Loucy (cell line): ENCODE results near the gene DOCK3.

Source experiments
- H2AFZ ChIP-seq: fragments of 200-600 bp; sonication (generic); 2 replicates; pipeline ENCODE4 v1.6.0; 2016; ENCODE audit warnings: antibody characterized with exemption, mild to moderate bottlenecking, low read length, moderate library complexity
- H3F3A ChIP-seq: fragments of 200-600 bp; 2 replicates; pipeline ENCODE4 v1.6.0; 2016; ENCODE audit warnings: antibody characterized with exemption, low read depth, mild to moderate bottlenecking
- H3K27me3 ChIP-seq: fragments of 200-600 bp; sonication (generic); 2 replicates; pipeline ENCODE4 v1.6.1; 2014; ENCODE audit warnings: low read length, mild to moderate bottlenecking; ENCODE audit not compliant: insufficient read depth, poor library complexity, severe bottlenecking
- H3K36me3 ChIP-seq: fragments of 200-600 bp; sonication (generic); 2 replicates; pipeline ENCODE4 v1.6.1; 2016; ENCODE audit warnings: low read length; ENCODE audit not compliant: insufficient read depth
- H3K4me1 ChIP-seq: fragments of 200-600 bp; sonication (generic); 2 replicates; pipeline ENCODE4 v1.5.1; 2014; ENCODE audit warnings: low read length, mild to moderate bottlenecking; ENCODE audit not compliant: insufficient read depth, poor library complexity, severe bottlenecking
- H3K4me2 ChIP-seq: fragments of 200-600 bp; sonication (generic); 2 replicates; pipeline ENCODE4 v1.6.0; 2014; ENCODE audit warnings: antibody characterized with exemption, low read length, low read depth, mild to moderate bottlenecking; ENCODE audit not compliant: poor library complexity, severe bottlenecking
- H3K4me3 ChIP-seq: fragments of 200-600 bp; sonication (generic); 2 replicates; pipeline ENCODE4 v1.5.1; 2014; ENCODE audit warnings: low read length, mild to moderate bottlenecking, mixed read lengths; ENCODE audit not compliant: poor library complexity, severe bottlenecking
- H3K79me2 ChIP-seq: fragments of 200-600 bp; sonication (generic); 2 replicates; pipeline ENCODE4 v1.6.1; 2014; ENCODE audit warnings: low read length; ENCODE audit not compliant: insufficient read depth
- H3K9ac ChIP-seq: fragments of 200-600 bp; sonication (generic); 2 replicates; pipeline ENCODE4 v1.6.0; 2014; ENCODE audit warnings: mild to moderate bottlenecking, low read depth, low read length, moderate library complexity; ENCODE audit not compliant: poor library complexity, severe bottlenecking
- H3K9me2 ChIP-seq: fragments of 200-600 bp; sonication (generic); replicated peaks from 2 replicates; pipeline ENCODE4 v1.6.1; 2016; ENCODE audit warnings: low read depth, low read length, mixed read lengths
- H3K9me3 ChIP-seq: fragments of 200-600 bp; sonication (generic); 2 replicates; pipeline ENCODE4 v1.6.1; 2014; ENCODE audit warnings: mild to moderate bottlenecking, antibody characterized with exemption, low read length, low read depth; ENCODE audit not compliant: insufficient read depth
- H4K20me1 ChIP-seq: fragments of 200-600 bp; sonication (generic); 2 replicates; pipeline ENCODE4 v1.6.0; 2014; ENCODE audit warnings: antibody characterized with exemption, low read length, mild to moderate bottlenecking; ENCODE audit not compliant: insufficient read depth, poor library complexity, severe bottlenecking
- EZH2phosphoT487 ChIP-seq: fragments of 200-600 bp; IDR thresholded peaks from 2 replicates; pipeline ENCODE4 v1.6.1; 2018; ENCODE audit warnings: antibody characterized with exemption, mild to moderate bottlenecking, moderate library complexity, borderline replicate concordance
- TF ChIP-seq, protein P1 (sequence below): fragments of 200-600 bp; sonication (generic); conservative IDR thresholded peaks from 2 replicates; pipeline ENCODE4 v1.5.1; 2014; ENCODE audit warnings: mild to moderate bottlenecking, antibody characterized with exemption, low read length

DOCK3 gene

GRCh38 chr3:50657816-50658215 lies 16.9 kb upstream of the DOCK3 start:
- H3K27me3 ChIP-seq = no peaks in the 10 kb centered on the region
- no peaks in the 10 kb centered on the region for H4K20me1 ChIP-seq
- H3K79me2 ChIP-seq = no peaks in the 10 kb centered on the region
- no peaks in the 10 kb centered on the region for H3K9me2 ChIP-seq
- H3K36me3 ChIP-seq = no peaks in the 10 kb centered on the region
- no peak overlapping the region for H3K9ac ChIP-seq
- H3K9me3 ChIP-seq = no peaks in the 10 kb centered on the region
- H3K4me3 ChIP-seq = no peak overlapping the region
- TF ChIP-seq EZH2phosphoT487 = no peak
- TF ChIP-seq, protein P1, sequence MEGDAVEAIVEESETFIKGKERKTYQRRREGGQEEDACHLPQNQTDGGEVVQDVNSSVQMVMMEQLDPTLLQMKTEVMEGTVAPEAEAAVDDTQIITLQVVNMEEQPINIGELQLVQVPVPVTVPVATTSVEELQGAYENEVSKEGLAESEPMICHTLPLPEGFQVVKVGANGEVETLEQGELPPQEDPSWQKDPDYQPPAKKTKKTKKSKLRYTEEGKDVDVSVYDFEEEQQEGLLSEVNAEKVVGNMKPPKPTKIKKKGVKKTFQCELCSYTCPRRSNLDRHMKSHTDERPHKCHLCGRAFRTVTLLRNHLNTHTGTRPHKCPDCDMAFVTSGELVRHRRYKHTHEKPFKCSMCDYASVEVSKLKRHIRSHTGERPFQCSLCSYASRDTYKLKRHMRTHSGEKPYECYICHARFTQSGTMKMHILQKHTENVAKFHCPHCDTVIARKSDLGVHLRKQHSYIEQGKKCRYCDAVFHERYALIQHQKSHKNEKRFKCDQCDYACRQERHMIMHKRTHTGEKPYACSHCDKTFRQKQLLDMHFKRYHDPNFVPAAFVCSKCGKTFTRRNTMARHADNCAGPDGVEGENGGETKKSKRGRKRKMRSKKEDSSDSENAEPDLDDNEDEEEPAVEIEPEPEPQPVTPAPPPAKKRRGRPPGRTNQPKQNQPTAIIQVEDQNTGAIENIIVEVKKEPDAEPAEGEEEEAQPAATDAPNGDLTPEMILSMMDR = no peak
- H3F3A ChIP-seq = no peaks in the 10 kb centered on the region
- H3K4me1 ChIP-seq = no peaks in the 10 kb centered on the region
- H3K4me2 ChIP-seq = no peak overlapping the region
- no peak overlapping the region for H2AFZ ChIP-seq

DNA sequence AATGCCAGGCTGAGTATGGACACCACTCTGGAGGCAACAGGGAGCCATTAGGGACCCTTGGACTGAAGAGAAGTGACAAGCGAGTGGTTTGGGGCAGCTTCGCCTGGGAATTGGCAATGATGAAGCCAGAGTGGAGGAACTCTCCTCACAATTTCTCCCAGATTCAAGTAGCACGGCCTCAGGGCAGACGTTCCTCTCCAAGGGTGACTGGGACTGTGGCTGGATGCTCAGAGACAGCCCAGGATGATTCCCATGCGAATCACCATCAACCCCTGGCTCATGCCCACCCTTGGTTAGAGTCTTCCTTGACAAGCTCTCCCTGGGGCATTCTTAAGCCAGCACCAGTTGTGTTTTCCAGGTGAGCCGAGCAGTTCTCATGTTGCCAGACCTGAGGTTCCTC lies 16.3 kb upstream of the DOCK3 start:
- H4K20me1 ChIP-seq = no peaks in the 10 kb centered on the region
- no peaks in the 10 kb centered on the region for H3K4me1 ChIP-seq
- TF ChIP-seq, protein P1 = no peak
- no peak for TF ChIP-seq EZH2phosphoT487
- no peak overlapping the region for H2AFZ ChIP-seq
- H3K9ac ChIP-seq = no peak overlapping the region
- no peak overlapping the region for H3K4me3 ChIP-seq
- H3K9me3 ChIP-seq = no peaks in the 10 kb centered on the region
- no peaks in the 10 kb centered on the region for H3F3A ChIP-seq
- no peaks in the 10 kb centered on the region for H3K9me2 ChIP-seq
- no peak overlapping the region for H3K4me2 ChIP-seq
- no peaks in the 10 kb centered on the region for H3K27me3 ChIP-seq
- H3K36me3 ChIP-seq = no peaks in the 10 kb centered on the region
- H3K79me2 ChIP-seq = no peaks in the 10 kb centered on the region

- H3K27me3 ChIP-seq = no peaks in the 10 kb centered on the region
- no peak for TF ChIP-seq EZH2phosphoT487
- TF ChIP-seq, protein P1 = no peak
- no peaks in the 10 kb centered on the region for H3K9me3 ChIP-seq
Measured at GRCh38 chr3:50658831-50659230, 15.9 kb upstream of the DOCK3 start.

More at GRCh38 chr3:50658831-50659230, 15.9 kb upstream of the DOCK3 start:
- no peak overlapping the region for H3K9ac ChIP-seq
- H3K9me2 ChIP-seq = no peaks in the 10 kb centered on the region
- no peaks in the 10 kb centered on the region for H4K20me1 ChIP-seq
- H3F3A ChIP-seq = no peaks in the 10 kb centered on the region
- H3K4me3 ChIP-seq = no peak overlapping the region
- no peaks in the 10 kb centered on the region for H3K36me3 ChIP-seq
- H2AFZ ChIP-seq = no peak overlapping the region
- no peaks in the 10 kb centered on the region for H3K4me1 ChIP-seq
- H3K4me2 ChIP-seq = no peak overlapping the region
- H3K79me2 ChIP-seq = no peaks in the 10 kb centered on the region
